Panc1 (cell line): Measurements from ENCODE around the gene ODAPH.

Experiments used
- CTCF ChIP-seq: fragments of 450-650 bp; IDR thresholded peaks from 2 replicates; pipeline ENCODE4 v1.5.1; 2017; ENCODE audit warnings: mild to moderate bottlenecking
- SIN3A ChIP-seq: IDR thresholded peaks from 2 replicates; pipeline ENCODE4 v1.6.1; 2012; ENCODE audit warnings: low read depth, mild to moderate bottlenecking, low read length, moderate library complexity, borderline replicate concordance; ENCODE audit not compliant: insufficient read depth

GRCh38 chr4:75547647-75548387, 8.0 kb upstream of the ODAPH start:
- no peak for TF ChIP-seq CTCF
- TF ChIP-seq SIN3A = no peak
